Smooth muscle cell (in vitro differentiated cells): ENCODE measurements around the gene DYSF. TPM values are rescaled to one million over a fixed set of nuclear protein-coding genes. Genes with fewer than 3 reads are reported as not detected.

Experiments
- DNase-seq: peaks from one replicate; lab custom pipeline; 2025; ENCODE audit not compliant: unreplicated experiment; lab: John Stamatoyannopoulos, UW
- H2AFZ ChIP-seq: fragments of 200-600 bp; sonication (generic); 2 replicates; pipeline ENCODE4 v1.6.0; 2016; ENCODE audit warnings: antibody characterized with exemption, low read depth, mild to moderate bottlenecking
- H3F3A ChIP-seq: fragments of 200-600 bp; sonication (generic); 2 replicates; pipeline ENCODE4 v1.6.0; 2017; ENCODE audit warnings: antibody characterized with exemption, low read depth
- H3K27ac ChIP-seq: fragments of 200-600 bp; sonication (generic); 2 replicates; pipeline ENCODE4 v1.5.1; 2016; ENCODE audit warnings: low read depth, mild to moderate bottlenecking
- H3K27me3 ChIP-seq: fragments of 200-600 bp; sonication (generic); 2 replicates; pipeline ENCODE4 v1.6.1; 2016; ENCODE audit warnings: low read depth, mild to moderate bottlenecking
- H3K36me3 ChIP-seq: fragments of 200-600 bp; sonication (generic); 2 replicates; pipeline ENCODE4 v1.5.1; 2016; ENCODE audit warnings: low read depth
- H3K4me1 ChIP-seq: fragments of 200-600 bp; sonication (generic); 2 replicates; pipeline ENCODE4 v1.5.1; 2016; ENCODE audit warnings: low read depth
- H3K4me2 ChIP-seq: fragments of 200-600 bp; sonication (generic); 2 replicates; pipeline ENCODE4 v1.6.0; 2016; ENCODE audit warnings: mild to moderate bottlenecking
- H3K4me3 ChIP-seq: fragments of 200-600 bp; sonication (generic); 2 replicates; pipeline ENCODE4 v1.5.1; 2016; ENCODE audit warnings: mild to moderate bottlenecking
- H3K79me2 ChIP-seq: fragments of 200-600 bp; sonication (generic); 2 replicates; pipeline ENCODE4 v1.6.0; 2016; ENCODE audit warnings: low read depth, mild to moderate bottlenecking
- H3K9ac ChIP-seq: fragments of 200-600 bp; sonication (generic); 2 replicates; pipeline ENCODE4 v1.6.0; 2016; ENCODE audit warnings: low read depth
- H3K9me3 ChIP-seq: fragments of 200-600 bp; sonication (generic); replicated peaks from 2 replicates; pipeline ENCODE4 v1.5.1; 2016; ENCODE audit warnings: low read depth
- H4K20me1 ChIP-seq: fragments of 200-600 bp; sonication (generic); 2 replicates; pipeline ENCODE4 v1.6.0; 2016; ENCODE audit warnings: low read depth
- WGBS: methylation state at CpG from one replicate; pipeline ENCODE4 v1.1.7; 2016; ENCODE audit warnings: low lambda C conversion rate; 5-methylcytosine and 5-hydroxymethylcytosine counted together
- polyA plus RNA-seq: library from polyadenylated mRNA; unstranded; fragments of >200 nt; fragmentation: Nextera tagmentation; extraction: Ambion mirVana; gene quantifications from 2 replicates; pipeline ENCODE4 v1.2.1, GENCODE V29; 2016
- total RNA-seq: library from RNA; depleted of rRNA; stranded (reverse); fragments of >200 nt; gene quantifications from 2 replicates; pipeline ENCODE4 v1.2.3, GENCODE V29; 2014
- TF ChIP-seq, protein P1 (sequence below): fragments of 200-600 bp; sonication (generic); IDR thresholded peaks from 2 replicates; pipeline ENCODE4 v1.5.1; 2017; ENCODE audit warnings: borderline replicate concordance, mild to moderate bottlenecking, antibody characterized with exemption; ENCODE audit not compliant: insufficient read depth, poor library complexity, severe bottlenecking

The DYSF gene
- total and polyA plus RNA-seq, 2 experiments from 2014 or later = 0.64 to 1.6 TPM

DNA sequence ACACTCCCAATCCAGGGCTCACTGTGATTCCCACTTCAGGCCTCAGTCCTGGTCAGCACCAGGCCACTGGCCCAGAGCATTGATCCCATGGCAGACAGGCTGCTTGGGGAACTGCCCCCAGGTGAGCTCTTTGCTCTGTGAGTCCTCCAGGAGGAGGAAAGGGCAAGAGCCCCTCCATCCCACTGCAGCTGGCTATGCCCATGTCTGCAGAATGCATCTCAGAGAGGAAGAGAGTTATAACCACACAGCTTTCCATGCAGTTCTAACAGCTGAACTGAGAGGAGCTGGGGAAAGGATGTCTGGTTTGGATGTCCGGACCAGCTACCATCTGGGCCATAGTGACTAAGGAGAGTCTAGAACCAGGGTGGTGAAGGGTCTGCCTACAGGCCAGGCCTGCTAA lies 230.3 kb downstream of the DYSF start:
- Histone ChIP-seq H3K4me3 (no peak overlapping the region), H3K27ac (no peak overlapping the region), H3K9me3 (no peaks in the 10 kb centered on the region), H3K36me3 (no peaks in the 10 kb centered on the region), H3K79me2 (no peaks in the 10 kb centered on the region), H3K9ac (no peak overlapping the region), H3F3A (no peaks in the 10 kb centered on the region), H3K4me1 (no peaks in the 10 kb centered on the region), H3K4me2 (no peak overlapping the region), H3K27me3 (no peaks in the 10 kb centered on the region), H4K20me1 (no peaks in the 10 kb centered on the region), H2AFZ (no peak overlapping the region)
- DNase-seq = no peak
- TF ChIP-seq, protein P1, sequence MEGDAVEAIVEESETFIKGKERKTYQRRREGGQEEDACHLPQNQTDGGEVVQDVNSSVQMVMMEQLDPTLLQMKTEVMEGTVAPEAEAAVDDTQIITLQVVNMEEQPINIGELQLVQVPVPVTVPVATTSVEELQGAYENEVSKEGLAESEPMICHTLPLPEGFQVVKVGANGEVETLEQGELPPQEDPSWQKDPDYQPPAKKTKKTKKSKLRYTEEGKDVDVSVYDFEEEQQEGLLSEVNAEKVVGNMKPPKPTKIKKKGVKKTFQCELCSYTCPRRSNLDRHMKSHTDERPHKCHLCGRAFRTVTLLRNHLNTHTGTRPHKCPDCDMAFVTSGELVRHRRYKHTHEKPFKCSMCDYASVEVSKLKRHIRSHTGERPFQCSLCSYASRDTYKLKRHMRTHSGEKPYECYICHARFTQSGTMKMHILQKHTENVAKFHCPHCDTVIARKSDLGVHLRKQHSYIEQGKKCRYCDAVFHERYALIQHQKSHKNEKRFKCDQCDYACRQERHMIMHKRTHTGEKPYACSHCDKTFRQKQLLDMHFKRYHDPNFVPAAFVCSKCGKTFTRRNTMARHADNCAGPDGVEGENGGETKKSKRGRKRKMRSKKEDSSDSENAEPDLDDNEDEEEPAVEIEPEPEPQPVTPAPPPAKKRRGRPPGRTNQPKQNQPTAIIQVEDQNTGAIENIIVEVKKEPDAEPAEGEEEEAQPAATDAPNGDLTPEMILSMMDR = no peak
- WGBS = 95% methylated on average over 1 of the region's 1 CpG

DNA sequence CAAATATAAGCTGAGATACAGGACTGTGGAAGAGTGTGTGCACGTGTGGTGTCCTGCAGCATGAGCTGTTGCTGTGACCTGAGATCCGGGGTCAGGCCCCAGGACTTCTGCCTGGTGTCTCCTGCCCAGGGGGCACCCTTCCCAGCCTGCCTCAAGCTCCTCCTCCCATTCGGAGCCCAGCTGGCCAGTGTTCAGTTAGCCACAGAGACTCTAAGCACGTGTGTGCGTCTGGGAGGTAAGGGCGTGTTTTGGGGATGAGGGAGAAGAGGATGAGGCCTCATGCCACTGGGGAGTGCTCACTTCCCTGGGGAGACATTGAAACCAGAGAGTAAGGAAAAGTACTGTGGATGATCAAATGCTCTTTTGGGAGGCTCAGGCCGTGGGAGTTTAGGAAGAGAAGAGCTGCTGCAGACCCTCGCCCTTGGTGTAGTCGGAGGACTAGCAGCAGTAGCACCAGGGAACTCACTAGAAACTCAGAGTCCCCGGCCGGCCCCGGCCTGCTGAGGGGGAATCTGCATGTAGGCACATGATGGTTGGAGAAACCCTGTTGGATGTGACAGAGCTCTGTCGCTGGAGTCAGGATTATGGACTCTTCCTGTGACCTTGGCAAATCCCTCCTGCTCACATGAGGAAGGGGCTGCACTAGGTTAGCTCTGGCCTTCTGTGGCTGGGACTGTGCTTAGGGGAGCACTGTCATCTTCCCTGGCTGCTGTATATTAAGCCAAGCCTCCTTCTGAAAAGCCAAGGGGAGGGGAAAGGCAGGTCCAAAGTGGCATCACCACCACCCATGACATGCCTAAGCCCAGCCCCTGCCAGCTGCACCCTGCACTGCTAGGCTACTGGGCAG lies 231.1 kb downstream of the DYSF start:
- Histone ChIP-seq H3K27me3 (no peaks in the 10 kb centered on the region), H3K36me3 (no peaks in the 10 kb centered on the region), H3F3A (no peaks in the 10 kb centered on the region), H2AFZ (no peak overlapping the region), H3K9ac (no peak overlapping the region), H3K9me3 (no peaks in the 10 kb centered on the region), H3K4me2 (no peak overlapping the region), H3K4me1 (no peaks in the 10 kb centered on the region), H3K4me3 (no peak overlapping the region), H4K20me1 (no peaks in the 10 kb centered on the region), H3K79me2 (no peaks in the 10 kb centered on the region), H3K27ac (no peak overlapping the region)
- 86% methylated on average over 13 of the region's 13 CpGs for WGBS
- TF ChIP-seq, protein P1 = no peak
- DNase-seq = no peak

DNA sequence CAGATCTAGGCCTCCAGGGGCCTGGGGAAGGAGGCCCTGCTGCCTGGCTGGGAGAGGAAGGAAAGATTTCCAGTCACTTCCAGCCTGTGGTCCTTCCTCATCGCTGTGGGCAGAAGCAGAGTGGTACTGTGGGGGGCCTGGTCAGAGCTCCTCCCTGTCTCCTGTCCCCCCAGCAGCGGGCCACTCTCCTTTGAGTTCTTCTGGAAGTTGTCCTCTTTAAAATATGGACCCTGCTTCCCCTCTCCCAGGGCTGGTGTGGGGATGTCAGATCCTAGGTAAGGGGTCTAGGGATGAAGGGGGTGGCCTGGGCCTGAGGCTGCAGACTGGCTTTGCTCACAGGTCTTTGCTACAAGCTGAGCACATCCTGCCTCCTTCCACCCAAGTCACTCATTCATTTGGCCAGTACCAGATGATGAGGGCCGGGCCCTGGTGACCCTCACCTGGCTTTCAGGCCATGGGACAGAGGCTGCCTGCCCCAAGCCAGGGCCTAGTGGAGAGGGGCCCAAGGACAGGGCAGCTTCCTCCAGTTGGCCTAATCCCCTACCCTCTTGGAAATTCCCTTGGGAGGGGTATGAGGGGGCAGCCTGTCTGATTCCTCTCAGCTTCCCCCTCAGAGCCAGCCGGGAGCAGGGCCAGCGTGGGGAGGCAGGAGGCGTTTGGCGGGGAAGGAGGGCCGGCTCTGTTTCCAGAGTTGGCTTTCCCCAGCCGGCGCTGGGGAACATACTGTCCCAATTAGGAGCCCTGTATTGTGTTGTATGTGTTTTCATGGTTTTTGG lies 231.9 kb downstream of the DYSF start:
- H3K9me3 ChIP-seq = no peaks in the 10 kb centered on the region
- H4K20me1 ChIP-seq = no peaks in the 10 kb centered on the region
- no peaks in the 10 kb centered on the region for H3K4me1 ChIP-seq
- H3K36me3 ChIP-seq = no peaks in the 10 kb centered on the region
- no peak overlapping the region for H3K27ac ChIP-seq
- H3K27me3 ChIP-seq = no peaks in the 10 kb centered on the region
- no peak overlapping the region for H3K9ac ChIP-seq
- WGBS = 93% methylated on average over 10 of the region's 10 CpGs
- TF ChIP-seq, protein P1 = no peak
- H3K4me2 ChIP-seq = no peak overlapping the region
- H2AFZ ChIP-seq = no peak overlapping the region
- H3F3A ChIP-seq = no peaks in the 10 kb centered on the region
- DNase-seq = no peak
- no peaks in the 10 kb centered on the region for H3K79me2 ChIP-seq
- H3K4me3 ChIP-seq = no peak overlapping the region
